ENCODE data around the gene VWA8.
"Not testable (repeated sequence)": the region's sequence is repeated elsewhere in the genome, so short reads cannot be mapped to it uniquely, and the experiment has no call there.

Gene VWA8

DNA sequence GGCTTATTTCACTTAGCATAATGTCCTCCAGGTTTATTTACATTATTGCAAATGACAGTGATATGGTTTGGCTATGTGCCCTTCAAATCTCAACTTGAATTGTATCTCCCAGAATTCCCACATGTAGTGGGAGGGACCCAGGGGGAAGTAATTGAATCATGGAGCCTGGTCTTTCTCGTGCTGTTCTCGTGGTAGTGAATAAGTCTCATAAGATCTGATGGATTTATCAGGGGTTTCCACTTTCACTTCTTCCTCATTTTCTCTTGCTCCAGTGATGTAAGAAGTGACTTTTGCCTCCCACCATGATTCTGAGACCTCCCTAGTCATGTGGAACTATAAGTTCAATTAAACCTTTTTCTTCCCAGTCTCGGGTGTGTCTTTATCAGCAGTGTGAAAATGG, 109.6 kb downstream of the VWA8 start:
- DNase-seq (ENCODE audit: low read depth) = no peak

- DNase-seq (ENCODE audit: low read depth) = no peak
Measured at GRCh38 chr13:41848435-41849255, 112.3 kb downstream of the VWA8 start.

DNA sequence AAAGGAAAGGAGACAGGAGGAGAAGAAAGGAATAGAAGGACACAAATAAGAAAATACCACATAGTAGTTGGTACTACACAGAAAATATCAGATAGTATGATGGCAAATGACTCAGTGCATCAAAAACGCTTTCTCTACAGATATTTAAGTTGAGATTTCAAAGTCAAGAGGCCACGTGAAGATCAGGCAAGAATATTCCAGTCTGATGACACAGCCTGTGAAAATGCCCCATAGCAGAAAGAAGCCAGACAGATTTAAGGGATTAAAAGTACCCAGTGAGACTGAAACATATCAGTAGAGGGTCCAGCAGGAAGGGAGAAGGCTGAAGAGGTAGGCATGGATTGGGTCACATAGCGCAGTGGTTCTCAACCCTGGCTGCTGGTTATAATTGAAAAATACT, 113.7 kb downstream of the VWA8 start:
- no peak for DNase-seq (ENCODE audit: low read depth)

GRCh38 chr13:41842036-41842620, 118.8 kb downstream of the VWA8 start:
- DNase-seq (ENCODE audit: low read depth) = no peak

- DNase-seq (ENCODE audit: low read depth) = no peak
Measured at GRCh38 chr13:41837629-41838028, 123.3 kb downstream of the VWA8 start.

DNA sequence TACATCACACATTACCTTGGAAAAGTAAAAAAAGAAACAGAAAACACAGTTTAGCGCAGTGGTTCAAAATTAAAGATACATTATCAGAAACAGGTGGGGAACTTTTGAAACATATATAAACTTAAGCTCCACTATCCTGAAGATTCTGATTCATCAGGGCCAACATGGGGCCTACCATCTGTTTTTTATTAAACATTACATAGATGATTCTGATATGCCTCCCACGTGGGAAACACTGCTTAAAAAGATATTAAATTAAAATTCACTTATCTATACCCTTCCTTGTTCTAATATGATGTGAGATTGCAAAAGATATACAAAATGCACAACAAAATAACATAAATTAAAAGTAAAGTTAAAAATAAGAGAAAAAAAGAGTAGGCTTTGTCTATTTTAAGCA, 125.0 kb downstream of the VWA8 start:
- no peak for DNase-seq (ENCODE audit: low read depth)

GRCh38 chr13:41834697-41835096, 126.2 kb downstream of the VWA8 start:
- DNase-seq (ENCODE audit: low read depth) = not testable (repeated sequence)

DNA sequence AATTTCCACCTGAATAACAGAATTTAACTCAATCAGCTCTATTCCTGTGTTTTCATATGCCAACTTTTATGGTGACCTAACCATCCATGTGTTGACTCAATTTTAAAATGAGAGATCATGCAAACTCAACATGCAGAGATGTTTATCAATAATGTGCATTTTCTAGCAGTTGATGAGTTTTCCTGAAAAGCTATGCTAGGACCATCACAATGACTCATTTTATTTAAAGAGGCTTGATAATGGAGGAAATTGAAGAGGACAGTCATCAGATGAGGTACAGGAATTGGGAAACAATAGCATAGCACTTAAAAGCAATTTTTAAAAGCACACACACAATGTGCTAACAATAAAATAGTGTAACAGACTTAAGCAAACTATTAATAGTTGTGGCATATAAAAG, 127.1 kb downstream of the VWA8 start:
- no peak for DNase-seq (ENCODE audit: low read depth)

- no peak for DNase-seq (ENCODE audit: low read depth)
Measured at GRCh38 chr13:41833201-41833600, 127.7 kb downstream of the VWA8 start.

DNA sequence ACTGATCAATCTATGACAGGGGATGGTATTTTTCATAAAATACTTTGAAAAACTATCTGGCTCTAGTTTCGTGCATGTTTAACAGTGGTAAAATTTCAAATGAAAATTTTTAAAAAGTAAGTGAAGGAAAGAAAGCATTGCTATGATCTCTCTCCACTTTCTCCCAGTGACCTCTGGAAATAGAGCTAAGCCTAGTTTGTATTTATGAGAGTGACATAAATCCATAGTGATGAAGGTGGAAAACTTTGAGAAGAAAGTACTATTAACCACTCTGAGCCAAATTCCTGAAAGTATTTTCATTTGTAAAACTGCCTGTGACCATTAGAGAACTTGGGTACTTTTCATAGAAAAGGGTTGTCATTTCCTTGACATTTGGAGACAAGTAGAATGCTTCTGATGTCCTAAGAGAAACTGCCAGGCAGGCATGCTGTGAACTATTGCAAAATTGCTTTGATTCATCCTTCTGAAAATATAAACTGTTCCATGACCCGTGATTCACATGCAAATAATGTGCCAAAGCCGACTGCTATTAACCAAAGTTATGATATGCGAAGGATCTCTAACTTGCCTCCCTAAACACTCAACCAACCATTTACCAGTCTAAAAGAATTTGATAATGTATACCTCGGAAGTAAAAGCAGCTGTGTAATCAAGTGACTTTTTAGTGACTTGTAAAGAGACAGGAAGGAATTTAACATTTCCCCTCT, 133.2 kb downstream of the VWA8 start:
- no peak for DNase-seq (ENCODE audit: low read depth)

GRCh38 chr13:41825691-41826090, 135.2 kb downstream of the VWA8 start:
- DNase-seq (ENCODE audit: low read depth) = no peak

DNA sequence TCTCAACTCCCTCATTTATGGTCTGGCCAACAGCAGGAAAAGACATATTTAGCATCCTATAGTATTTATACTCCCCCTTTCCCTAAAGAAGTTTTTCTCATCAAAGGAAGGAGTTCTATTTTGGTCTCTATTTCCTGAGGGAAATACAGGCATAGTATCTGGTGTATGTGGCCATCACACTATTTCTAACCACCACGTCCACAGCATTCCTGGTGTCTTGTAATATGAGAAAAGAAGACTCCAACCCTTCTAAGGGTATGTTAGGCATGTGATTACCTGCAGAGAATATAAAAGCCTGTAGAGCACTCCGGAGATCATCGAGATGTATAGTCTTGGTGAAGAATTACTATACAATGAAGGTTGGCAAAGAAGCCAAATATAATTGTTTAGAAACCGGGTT, 137.4 kb downstream of the VWA8 start:
- DNase-seq (ENCODE audit: low read depth) = no peak

DNA sequence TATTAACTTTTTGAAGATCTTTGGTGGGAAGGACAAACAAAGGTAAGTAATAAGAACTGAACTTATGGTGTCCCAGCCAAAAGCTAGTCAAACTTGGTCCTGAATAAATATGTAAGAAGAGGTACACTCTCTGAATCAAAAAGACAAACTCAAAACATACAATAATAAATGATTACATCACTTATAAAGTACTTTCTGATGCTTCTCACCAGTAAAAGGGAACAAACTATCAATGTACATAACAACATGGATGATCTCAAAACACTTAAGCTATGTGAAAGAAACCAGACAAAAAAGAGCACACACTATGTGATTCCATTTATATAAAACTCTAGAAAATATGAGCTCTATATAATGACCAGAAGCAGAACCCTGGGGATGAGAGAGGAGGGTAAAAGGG, 138.3 kb downstream of the VWA8 start:
- no peak for DNase-seq (ENCODE audit: low read depth)

DNA sequence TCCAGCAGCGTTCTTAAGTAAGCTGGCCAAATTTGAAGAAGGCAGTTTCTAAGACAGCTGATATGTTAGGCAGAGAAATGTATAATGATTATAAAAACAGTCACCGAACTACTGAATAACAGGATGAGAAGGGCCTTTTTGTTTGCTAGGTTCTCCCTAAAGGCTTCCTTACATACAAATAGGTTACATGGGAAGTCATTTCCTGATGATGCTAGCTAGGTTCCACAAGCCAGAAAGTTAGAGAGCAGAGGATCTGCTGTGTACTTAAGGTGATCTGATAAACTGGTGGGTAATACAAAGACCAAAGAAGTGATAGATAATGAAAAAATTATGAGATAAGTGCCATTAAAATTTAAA, 139.7 kb downstream of the VWA8 start:
- no peak for DNase-seq (ENCODE audit: low read depth)

- DNase-seq (ENCODE audit: low read depth) = no peak
Measured at GRCh38 chr13:41820581-41821237, 140.2 kb downstream of the VWA8 start.

DNA sequence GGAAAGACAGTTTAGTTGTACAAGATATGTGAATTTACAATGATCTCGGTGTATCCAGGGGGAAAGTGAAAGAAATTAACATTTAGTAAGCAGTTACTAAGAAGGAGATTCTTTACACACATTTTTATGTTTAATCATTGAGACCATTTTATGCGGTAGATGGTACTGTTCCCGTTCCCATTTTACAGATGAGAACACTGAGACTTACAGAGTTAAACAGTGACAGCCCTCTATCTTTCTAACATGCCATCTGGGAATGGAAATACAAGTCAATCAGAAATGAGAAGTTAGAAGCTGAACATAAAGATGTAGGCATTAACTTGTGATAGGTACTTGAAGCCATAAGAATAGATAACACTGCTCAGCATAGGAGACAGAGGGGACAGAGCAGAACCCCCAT, 144.9 kb downstream of the VWA8 start:
- DNase-seq (ENCODE audit: low read depth) = no peak

- DNase-seq (ENCODE audit: low read depth) = no peak
Measured at GRCh38 chr13:41813426-41813825, 147.5 kb downstream of the VWA8 start.

GRCh38 chr13:41812851-41813250, 148.1 kb downstream of the VWA8 start:
- no peak for DNase-seq (ENCODE audit: low read depth)

- DNase-seq (ENCODE audit: low read depth) = no peak
Measured at GRCh38 chr13:41812237-41812636, 148.7 kb downstream of the VWA8 start.

- no peak for DNase-seq (ENCODE audit: low read depth)
Measured at GRCh38 chr13:41811588-41812021, 149.3 kb downstream of the VWA8 start.

GRCh38 chr13:41809962-41810361, 150.9 kb downstream of the VWA8 start:
- DNase-seq (ENCODE audit: low read depth) = no peak

- DNase-seq (ENCODE audit: low read depth) = not testable (repeated sequence)
Measured at GRCh38 chr13:41803445-41803735, 157.5 kb downstream of the VWA8 start.
